SK-N-MC (cell line): ENCODE data around the gene SFSWAP.

ENCODE experiments used
- EZH2 ChIP-seq: fragments of 200-600 bp; sonication (generic); IDR thresholded peaks from one replicate; pipeline ENCODE4 v1.6.1; 2017; ENCODE audit warnings: antibody characterized with exemption
- FOXP2 ChIP-seq: optimal IDR thresholded peaks from 2 replicates; pipeline ENCODE3; 2011; ENCODE audit warnings: mild to moderate bottlenecking, moderate library complexity; ENCODE audit not compliant: insufficient read depth; ENCODE audit errors: extremely low read length, control extremely low read depth
- POLR2AphosphoS5 ChIP-seq: IDR thresholded peaks from 2 replicates; pipeline ENCODE4 v1.6.1; 2012; ENCODE audit warnings: mild to moderate bottlenecking, low read depth, low read length, borderline replicate concordance

- TF ChIP-seq POLR2AphosphoS5 = no peak
- no peak for TF ChIP-seq EZH2
- TF ChIP-seq FOXP2 = no peak
Observed at GRCh38 chr12:131700271-131700670, 10.6 kb upstream of the SFSWAP start.
